ENCODE measurements around the gene TMC5. TPM values are rescaled to one million over a fixed set of nuclear protein-coding genes. Genes with fewer than 3 reads are reported as not detected.

The TMC5 gene
- total RNA-seq, 3 donors from 2014 or later, result 0.58 TPM; not detected in 2

GRCh38 chr16:19460397-19460796 lies 42.7 kb downstream of the TMC5 start:
- DNase-seq (no peak), ATAC-seq (no peak)
- H3K4me3 Mint-ChIP-seq, result no peak overlapping the region
- H3K4me1 Mint-ChIP-seq (ENCODE audit: low read depth), result no peaks in the 10 kb centered on the region
- H3K9me3 Mint-ChIP-seq, result no peaks in the 10 kb centered on the region
- peaks cover 4% of the 10 kb centered on the region for H3K27me3 Mint-ChIP-seq (ENCODE audit: low read depth)
- H3K36me3 Mint-ChIP-seq (ENCODE audit: insufficient read depth), result no peaks in the 10 kb centered on the region

- no peak overlapping the region for H3K4me3 Mint-ChIP-seq
- no peaks in the 10 kb centered on the region for H3K36me3 Mint-ChIP-seq (ENCODE audit: insufficient read depth)
- H3K4me1 Mint-ChIP-seq (ENCODE audit: low read depth), result no peaks in the 10 kb centered on the region
- no peaks in the 10 kb centered on the region for H3K9me3 Mint-ChIP-seq
- H3K27me3 Mint-ChIP-seq (ENCODE audit: low read depth), result peaks cover 4% of the 10 kb centered on the region
- no peak for DNase-seq
- no peak for ATAC-seq
These were observed 46.0 kb downstream of the TMC5 start for GRCh38 chr16:19463468-19464315.

GRCh38 chr16:19468300-19468699 lies 50.6 kb downstream of the TMC5 start:
- DNase-seq, result no peak
- Mint-ChIP-seq H3K27me3 (ENCODE audit: low read depth) (no peaks in the 10 kb centered on the region), H3K4me3 (no peak overlapping the region), H3K9me3 (no peaks in the 10 kb centered on the region), H3K4me1 (ENCODE audit: low read depth) (no peaks in the 10 kb centered on the region), H3K36me3 (ENCODE audit: insufficient read depth) (no peaks in the 10 kb centered on the region)
- ATAC-seq, result no peak

- no peaks in the 10 kb centered on the region for H3K4me1 Mint-ChIP-seq (ENCODE audit: low read depth)
- H3K27me3 Mint-ChIP-seq (ENCODE audit: low read depth), result no peaks in the 10 kb centered on the region
- ATAC-seq (no peak), DNase-seq (no peak)
- no peaks in the 10 kb centered on the region for H3K9me3 Mint-ChIP-seq
- H3K36me3 Mint-ChIP-seq (ENCODE audit: insufficient read depth), result no peaks in the 10 kb centered on the region
- H3K4me3 Mint-ChIP-seq, result no peak overlapping the region
These were observed 54.8 kb downstream of the TMC5 start for GRCh38 chr16:19472482-19472881.

- H3K36me3 Mint-ChIP-seq (ENCODE audit: insufficient read depth), result no peaks in the 10 kb centered on the region
- no peak for DNase-seq
- H3K27me3 Mint-ChIP-seq (ENCODE audit: low read depth), result peaks cover 4% of the 10 kb centered on the region
- no peak overlapping the region for H3K4me3 Mint-ChIP-seq
- no peaks in the 10 kb centered on the region for H3K4me1 Mint-ChIP-seq (ENCODE audit: low read depth)
- no peaks in the 10 kb centered on the region for H3K9me3 Mint-ChIP-seq
- no peak for ATAC-seq
These were observed 56.9 kb downstream of the TMC5 start for GRCh38 chr16:19474617-19475016.

GRCh38 chr16:19478505-19478904 lies 60.8 kb downstream of the TMC5 start:
- Mint-ChIP-seq H3K36me3 (ENCODE audit: insufficient read depth) (no peaks in the 10 kb centered on the region), H3K27me3 (ENCODE audit: low read depth) (peaks cover 4% of the 10 kb centered on the region), H3K9me3 (no peaks in the 10 kb centered on the region), H3K4me3 (no peak overlapping the region), H3K4me1 (ENCODE audit: low read depth) (no peaks in the 10 kb centered on the region)
- ATAC-seq, result no peak
- no peak for DNase-seq

- no peaks in the 10 kb centered on the region for H3K36me3 Mint-ChIP-seq (ENCODE audit: insufficient read depth)
- ATAC-seq (no peak), DNase-seq (no peak)
- H3K4me1 Mint-ChIP-seq (ENCODE audit: low read depth), result no peaks in the 10 kb centered on the region
- no peaks in the 10 kb centered on the region for H3K9me3 Mint-ChIP-seq
- peaks cover 4% of the 10 kb centered on the region for H3K27me3 Mint-ChIP-seq (ENCODE audit: low read depth)
- H3K4me3 Mint-ChIP-seq, result no peak overlapping the region
These were observed 61.6 kb downstream of the TMC5 start for GRCh38 chr16:19479302-19479721.

GRCh38 chr16:19481296-19481695 lies 63.6 kb downstream of the TMC5 start:
- no peaks in the 10 kb centered on the region for H3K9me3 Mint-ChIP-seq

GRCh38 chr16:19481769-19482168 lies 64.1 kb downstream of the TMC5 start:
- ATAC-seq, result no peak
- no peak for DNase-seq
- H3K27me3 Mint-ChIP-seq (ENCODE audit: low read depth), result peaks cover 4% of the 10 kb centered on the region
- H3K36me3 Mint-ChIP-seq (ENCODE audit: insufficient read depth), result no peaks in the 10 kb centered on the region
- no peak overlapping the region for H3K4me3 Mint-ChIP-seq
- no peaks in the 10 kb centered on the region for H3K9me3 Mint-ChIP-seq
- no peaks in the 10 kb centered on the region for H3K4me1 Mint-ChIP-seq (ENCODE audit: low read depth)

More at GRCh38 chr16:19481296-19481695, 63.6 kb downstream of the TMC5 start:
- Mint-ChIP-seq H3K4me1 (ENCODE audit: low read depth) (no peaks in the 10 kb centered on the region), H3K4me3 (no peak overlapping the region), H3K36me3 (ENCODE audit: insufficient read depth) (no peaks in the 10 kb centered on the region), H3K27me3 (ENCODE audit: low read depth) (peaks cover 4% of the 10 kb centered on the region)
- DNase-seq (no peak), ATAC-seq (no peak)

- ATAC-seq, result no peak
- no peaks in the 10 kb centered on the region for H3K4me1 Mint-ChIP-seq (ENCODE audit: low read depth)
- H3K36me3 Mint-ChIP-seq (ENCODE audit: insufficient read depth), result no peaks in the 10 kb centered on the region
- no peak overlapping the region for H3K4me3 Mint-ChIP-seq
- no peaks in the 10 kb centered on the region for H3K9me3 Mint-ChIP-seq
- DNase-seq, result no peak
- peaks cover 4% of the 10 kb centered on the region for H3K27me3 Mint-ChIP-seq (ENCODE audit: low read depth)
These were observed 64.6 kb downstream of the TMC5 start for GRCh38 chr16:19482291-19482690.

- Mint-ChIP-seq H3K36me3 (ENCODE audit: insufficient read depth) (no peaks in the 10 kb centered on the region), H3K27me3 (ENCODE audit: low read depth) (no peaks in the 10 kb centered on the region), H3K4me1 (ENCODE audit: low read depth) (no peaks in the 10 kb centered on the region), H3K9me3 (no peaks in the 10 kb centered on the region), H3K4me3 (no peak overlapping the region)
- DNase-seq, result no peak
- ATAC-seq, result no peak
These were observed 66.4 kb downstream of the TMC5 start for GRCh38 chr16:19484096-19484495.

GRCh38 chr16:19485611-19486010 lies 67.9 kb downstream of the TMC5 start:
- Mint-ChIP-seq H3K9me3 (no peaks in the 10 kb centered on the region), H3K4me1 (ENCODE audit: low read depth) (no peaks in the 10 kb centered on the region), H3K4me3 (no peak overlapping the region), H3K36me3 (ENCODE audit: insufficient read depth) (no peaks in the 10 kb centered on the region), H3K27me3 (ENCODE audit: low read depth) (no peaks in the 10 kb centered on the region)
- no peak for DNase-seq
- ATAC-seq, result no peak

- Mint-ChIP-seq H3K27me3 (ENCODE audit: low read depth) (no peaks in the 10 kb centered on the region), H3K9me3 (no peaks in the 10 kb centered on the region), H3K36me3 (ENCODE audit: insufficient read depth) (no peaks in the 10 kb centered on the region), H3K4me3 (no peak overlapping the region), H3K4me1 (ENCODE audit: low read depth) (no peaks in the 10 kb centered on the region)
- DNase-seq (no peak), ATAC-seq (no peak)
These were observed 68.4 kb downstream of the TMC5 start for GRCh38 chr16:19486051-19486450.

GRCh38 chr16:19486750-19487325 lies 69.2 kb downstream of the TMC5 start:
- no peaks in the 10 kb centered on the region for H3K9me3 Mint-ChIP-seq
- no peak overlapping the region for H3K4me3 Mint-ChIP-seq
- no peaks in the 10 kb centered on the region for H3K4me1 Mint-ChIP-seq (ENCODE audit: low read depth)
- no peak for DNase-seq
- no peak for ATAC-seq
- H3K27me3 Mint-ChIP-seq (ENCODE audit: low read depth), result no peaks in the 10 kb centered on the region
- no peaks in the 10 kb centered on the region for H3K36me3 Mint-ChIP-seq (ENCODE audit: insufficient read depth)

- DNase-seq (no peak), ATAC-seq (no peak)
- Mint-ChIP-seq H3K4me3 (no peak overlapping the region), H3K4me1 (ENCODE audit: low read depth) (no peaks in the 10 kb centered on the region), H3K9me3 (no peaks in the 10 kb centered on the region), H3K36me3 (ENCODE audit: insufficient read depth) (no peaks in the 10 kb centered on the region), H3K27me3 (ENCODE audit: low read depth) (no peaks in the 10 kb centered on the region)
These were observed 70.5 kb downstream of the TMC5 start for GRCh38 chr16:19488213-19488640.
